ENCODE results near the gene EPHA7. TPM values are rescaled to one million over a fixed set of nuclear protein-coding genes. Genes with fewer than 3 reads are reported as not detected.

The EPHA7 gene
- polyA plus RNA-seq, 1 donor (not counting 4 experiments of a cell fraction or from before 2014, with no cell fraction given) = not detected

DNA sequence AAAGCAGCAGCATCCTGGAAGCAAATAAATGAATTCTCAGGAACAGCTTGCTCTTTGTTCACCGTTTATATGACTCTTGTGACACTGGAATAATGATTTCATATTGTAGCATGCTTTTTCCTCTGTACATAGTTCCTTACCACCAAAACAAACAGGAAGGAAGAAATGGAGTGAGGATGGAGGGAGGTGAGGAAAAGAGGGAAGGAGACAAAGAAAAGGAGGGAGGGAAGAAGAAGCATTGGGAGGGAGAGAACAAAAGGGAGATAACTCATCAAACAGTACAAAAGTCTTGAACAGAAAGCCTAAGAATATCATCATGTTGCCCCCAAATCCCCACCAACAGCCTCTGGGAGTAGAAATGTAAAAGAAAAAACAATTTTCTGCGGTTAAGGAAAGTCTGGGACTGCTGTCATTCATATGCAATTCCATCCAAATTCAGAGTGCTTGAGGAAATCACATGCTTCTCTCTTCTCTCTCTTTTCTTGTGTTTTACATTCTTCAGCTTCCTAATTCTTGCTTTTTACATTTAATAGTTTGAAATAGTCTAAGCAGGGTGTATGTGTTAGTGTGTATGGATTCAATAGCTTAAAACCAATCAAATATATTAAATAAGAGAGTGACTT, 81.5 kb downstream of the EPHA7 start:
- FAIRE-seq = no peak
- no peaks in the 10 kb centered on the region for H3K9me1 ChIP-seq (ENCODE audit: control insufficient read depth, extremely low read depth, insufficient read depth, low read length)
- no peaks in the 10 kb centered on the region for H3K27me3 ChIP-seq (ENCODE audit: control insufficient read depth, extremely low read depth, insufficient read depth, low read length)
- no peak overlapping the region for H3K4me3 ChIP-seq (ENCODE audit: control insufficient read depth in 2 of 3, extremely low read depth in 1 of 3, insufficient read depth in 2 of 3, low read depth in 1 of 3, low read length in 3 of 3)
- no peaks in the 10 kb centered on the region for H4K20me1 ChIP-seq (ENCODE audit: control insufficient read depth, extremely low read depth, insufficient read depth, low read length)
- H3K9me3 ChIP-seq (ENCODE audit: control insufficient read depth, low read depth, low read length) = no peaks in the 10 kb centered on the region
- TF ChIP-seq EZH2 (IDR thresholded peaks at IDR 0.05; ENCODE audit: low read length) = no peak
- TF ChIP-seq, protein P1, sequence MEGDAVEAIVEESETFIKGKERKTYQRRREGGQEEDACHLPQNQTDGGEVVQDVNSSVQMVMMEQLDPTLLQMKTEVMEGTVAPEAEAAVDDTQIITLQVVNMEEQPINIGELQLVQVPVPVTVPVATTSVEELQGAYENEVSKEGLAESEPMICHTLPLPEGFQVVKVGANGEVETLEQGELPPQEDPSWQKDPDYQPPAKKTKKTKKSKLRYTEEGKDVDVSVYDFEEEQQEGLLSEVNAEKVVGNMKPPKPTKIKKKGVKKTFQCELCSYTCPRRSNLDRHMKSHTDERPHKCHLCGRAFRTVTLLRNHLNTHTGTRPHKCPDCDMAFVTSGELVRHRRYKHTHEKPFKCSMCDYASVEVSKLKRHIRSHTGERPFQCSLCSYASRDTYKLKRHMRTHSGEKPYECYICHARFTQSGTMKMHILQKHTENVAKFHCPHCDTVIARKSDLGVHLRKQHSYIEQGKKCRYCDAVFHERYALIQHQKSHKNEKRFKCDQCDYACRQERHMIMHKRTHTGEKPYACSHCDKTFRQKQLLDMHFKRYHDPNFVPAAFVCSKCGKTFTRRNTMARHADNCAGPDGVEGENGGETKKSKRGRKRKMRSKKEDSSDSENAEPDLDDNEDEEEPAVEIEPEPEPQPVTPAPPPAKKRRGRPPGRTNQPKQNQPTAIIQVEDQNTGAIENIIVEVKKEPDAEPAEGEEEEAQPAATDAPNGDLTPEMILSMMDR (optimal IDR thresholded peaks at IDR 0.05 in 1 of 3, IDR thresholded peaks at IDR 0.05 in 1 of 3, conservative IDR thresholded peaks at IDR 0.05 in 1 of 3; ENCODE audit: extremely low read depth in 1 of 3, insufficient read depth in 2 of 3, low read length in 3 of 3) = no peak
- H3K36me3 ChIP-seq (ENCODE audit: control insufficient read depth in 2 of 2, extremely low read depth in 1 of 2, insufficient read depth in 2 of 2, low read length in 2 of 2) = no peaks in the 10 kb centered on the region
- no peak overlapping the region for H3K9ac ChIP-seq (ENCODE audit: control insufficient read depth, extremely low read depth, insufficient read depth, low read length)
- H3K27ac ChIP-seq (ENCODE audit: control insufficient read depth, insufficient read depth, low read length) = no peak overlapping the region
- H3K4me1 ChIP-seq (ENCODE audit: control insufficient read depth, extremely low read depth, insufficient read depth, low read length) = no peaks in the 10 kb centered on the region
- dilution Hi-C loops (cut with MboI; ENCODE audit: extremely low pct_ligation_motif_present, low sequenced_read_pairs) = no loop called here
- H2AFZ ChIP-seq (ENCODE audit: control insufficient read depth, low read length) = no peak overlapping the region
- no peak for DNase-seq (ENCODE audit: low read depth, low spot score)
- no peak overlapping the region for H3K4me2 ChIP-seq (ENCODE audit: control insufficient read depth, extremely low read depth, insufficient read depth, low read depth, low read length)
- no peaks in the 10 kb centered on the region for H3K79me2 ChIP-seq (ENCODE audit: control insufficient read depth, insufficient read depth, low read length)

DNA sequence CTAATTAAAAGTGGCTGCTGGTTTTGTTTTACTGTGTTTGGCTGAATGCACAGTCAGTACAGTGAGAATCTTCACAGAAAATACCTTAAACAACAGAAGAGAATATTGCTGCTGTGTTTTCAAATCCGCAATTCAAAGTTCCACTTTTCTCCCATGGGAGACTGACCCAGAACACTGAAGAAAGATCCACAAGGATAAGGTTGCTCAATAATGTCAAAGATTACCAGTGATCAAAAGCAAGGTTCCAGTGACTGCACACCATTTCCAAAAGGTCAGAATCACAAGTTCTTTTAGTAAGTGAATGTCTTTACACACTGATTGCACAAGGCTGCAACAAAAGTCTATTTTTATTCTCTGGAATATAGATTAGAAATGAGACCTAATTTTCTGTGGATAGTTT, 82.3 kb downstream of the EPHA7 start:
- H3K27ac ChIP-seq (ENCODE audit: control insufficient read depth, insufficient read depth, low read length) = no peak overlapping the region
- dilution Hi-C loops (cut with MboI; ENCODE audit: extremely low pct_ligation_motif_present, low sequenced_read_pairs) = no loop called here
- no peaks in the 10 kb centered on the region for H3K4me1 ChIP-seq (ENCODE audit: control insufficient read depth, extremely low read depth, insufficient read depth, low read length)
- FAIRE-seq (no peak), DNase-seq (ENCODE audit: low read depth, low spot score) (no peak)
- no peak overlapping the region for H2AFZ ChIP-seq (ENCODE audit: control insufficient read depth, low read length)
- H3K9me1 ChIP-seq (ENCODE audit: control insufficient read depth, extremely low read depth, insufficient read depth, low read length) = no peaks in the 10 kb centered on the region
- no peak for TF ChIP-seq EZH2 (IDR thresholded peaks at IDR 0.05; ENCODE audit: low read length)
- TF ChIP-seq, protein P1 (optimal IDR thresholded peaks at IDR 0.05 in 1 of 3, IDR thresholded peaks at IDR 0.05 in 1 of 3, conservative IDR thresholded peaks at IDR 0.05 in 1 of 3; ENCODE audit: extremely low read depth in 1 of 3, insufficient read depth in 2 of 3, low read length in 3 of 3) = no peak
- no peak overlapping the region for H3K4me3 ChIP-seq (ENCODE audit: control insufficient read depth in 2 of 3, extremely low read depth in 1 of 3, insufficient read depth in 2 of 3, low read depth in 1 of 3, low read length in 3 of 3)
- H3K9me3 ChIP-seq (ENCODE audit: control insufficient read depth, low read depth, low read length) = no peaks in the 10 kb centered on the region
- no peak overlapping the region for H3K4me2 ChIP-seq (ENCODE audit: control insufficient read depth, extremely low read depth, insufficient read depth, low read depth, low read length)
- no peaks in the 10 kb centered on the region for H4K20me1 ChIP-seq (ENCODE audit: control insufficient read depth, extremely low read depth, insufficient read depth, low read length)
- H3K36me3 ChIP-seq (ENCODE audit: control insufficient read depth in 2 of 2, extremely low read depth in 1 of 2, insufficient read depth in 2 of 2, low read length in 2 of 2) = no peaks in the 10 kb centered on the region
- no peak overlapping the region for H3K9ac ChIP-seq (ENCODE audit: control insufficient read depth, extremely low read depth, insufficient read depth, low read length)
- no peaks in the 10 kb centered on the region for H3K27me3 ChIP-seq (ENCODE audit: control insufficient read depth, extremely low read depth, insufficient read depth, low read length)
- H3K79me2 ChIP-seq (ENCODE audit: control insufficient read depth, insufficient read depth, low read length) = no peaks in the 10 kb centered on the region

Data from keratinocyte (primary cell).